Activated CD4-positive, alpha-beta memory T cell treated with anti-CD3 and anti-CD28 coated beads for 36 hours (primary cell): ENCODE results near the gene GNAI3. TPM values are rescaled to one million over a fixed set of nuclear protein-coding genes. Genes with fewer than 3 reads are reported as not detected.

Experiments
- CTCF ChIA-PET: fragments of 350-600 bp; sonication (Branson Sonifier 250); formaldehyde crosslinking; loops from one replicate; lab custom pipeline; 2021; ENCODE audit warnings: antibody characterized with exemption, inconsistent platforms; lab: Charles Lee
- POLR2A ChIA-PET: fragments of 350-600 bp; sonication (Branson Sonifier 250); formaldehyde crosslinking; loops from one replicate; lab custom pipeline; 2021; ENCODE audit warnings: antibody characterized with exemption; lab: Charles Lee
- DNase-seq: peaks from one replicate; pipeline ENCODE4 v3.0.0-alpha.2; 2020
- H3K27ac Mint-ChIP-seq: one replicate; pipeline ENCODE4 v1.8.0; 2021; ENCODE audit warnings: mixed read lengths
- H3K27me3 Mint-ChIP-seq: one replicate; pipeline ENCODE4 v1.8.0; 2021; ENCODE audit warnings: mixed read lengths
- H3K36me3 Mint-ChIP-seq: one replicate; pipeline ENCODE4 v1.8.0; 2021; ENCODE audit warnings: mixed read lengths
- H3K4me1 Mint-ChIP-seq: one replicate; pipeline ENCODE4 v1.8.0; 2021; ENCODE audit warnings: low read depth, mixed read lengths
- H3K4me3 Mint-ChIP-seq: one replicate; pipeline ENCODE4 v1.8.0; 2021; ENCODE audit warnings: mild to moderate bottlenecking, mixed read lengths
- H3K9me3 Mint-ChIP-seq: one replicate; pipeline ENCODE4 v1.8.0; 2021; ENCODE audit warnings: mixed read lengths
- intact Hi-C: fragments of 100-400 bp; cut with micrococcal nuclease; formaldehyde crosslinking; loops from one replicate; pipeline ENCODE4 v1.15.1; 2023
- total RNA-seq, 2 experiments: library from RNA; stranded (reverse); gene quantifications; one replicate each; pipeline ENCODE4 v1.2.3, GENCODE V29; 2021

GNAI3 gene
- total RNA-seq, 2 experiments from 2014 or later = 9.2 to 9.9 TPM

GRCh38 chr1:109603229-109603628, 54.8 kb downstream of the GNAI3 start:
- H3K9me3 Mint-ChIP-seq = no peaks in the 10 kb centered on the region
- POLR2A ChIA-PET = no interaction called here
- intact Hi-C loops = no loop called here
- no peak overlapping the region for H3K4me3 Mint-ChIP-seq
- H3K27ac Mint-ChIP-seq = no peak overlapping the region
- H3K27me3 Mint-ChIP-seq = no peaks in the 10 kb centered on the region
- no peak for DNase-seq
- H3K36me3 Mint-ChIP-seq = peaks cover 2% of the 10 kb centered on the region
- CTCF ChIA-PET = interaction anchor here (3.0 kb wide), 1 partner anchor 36 kb away, joined by 20 read pairs; no protein-coding TSS in a partner anchor
- peaks cover 19% of the 10 kb centered on the region for H3K4me1 Mint-ChIP-seq

- ChIA-PET CTCF (interaction anchor here (0.6 to 1.5 kb wide), 4 partner anchors 9 to 387 kb away, joined by 3 to 4 read pairs (median 3); no protein-coding TSS in a partner anchor), POLR2A (interaction anchor here (1.1 kb wide), 2 partner anchors 14 to 57 kb away, joined by 3 read pairs; partner anchors contain the start of genes AMPD2, GNAI3 and GNAT2)
- no peaks in the 10 kb centered on the region for H3K9me3 Mint-ChIP-seq
- no peaks in the 10 kb centered on the region for H3K36me3 Mint-ChIP-seq
- H3K4me3 Mint-ChIP-seq = no peak overlapping the region
- no peaks in the 10 kb centered on the region for H3K27me3 Mint-ChIP-seq
- H3K27ac Mint-ChIP-seq = no peak overlapping the region
- peaks cover 19% of the 10 kb centered on the region for H3K4me1 Mint-ChIP-seq
- intact Hi-C loops = no loop called here
- DNase-seq = no peak
Observed at GRCh38 chr1:109605381-109605780, 57.0 kb downstream of the GNAI3 start.

GRCh38 chr1:109609881-109610280, 61.5 kb downstream of the GNAI3 start:
- no peaks in the 10 kb centered on the region for H3K36me3 Mint-ChIP-seq
- intact Hi-C loops = no loop called here
- no peaks in the 10 kb centered on the region for H3K27me3 Mint-ChIP-seq
- no peak for DNase-seq
- H3K4me1 Mint-ChIP-seq = no peaks in the 10 kb centered on the region
- CTCF ChIA-PET = interaction anchor here (1.0 kb wide), 2 partner anchors 12 to 63 kb away, joined by 3 to 4 read pairs; no protein-coding TSS in a partner anchor
- no peak overlapping the region for H3K4me3 Mint-ChIP-seq
- POLR2A ChIA-PET = interaction anchor here (1.7 kb wide), 1 partner anchor 10 kb away, joined by 8 read pairs; no protein-coding TSS in a partner anchor
- no peak overlapping the region for H3K27ac Mint-ChIP-seq
- H3K9me3 Mint-ChIP-seq = no peaks in the 10 kb centered on the region

DNA sequence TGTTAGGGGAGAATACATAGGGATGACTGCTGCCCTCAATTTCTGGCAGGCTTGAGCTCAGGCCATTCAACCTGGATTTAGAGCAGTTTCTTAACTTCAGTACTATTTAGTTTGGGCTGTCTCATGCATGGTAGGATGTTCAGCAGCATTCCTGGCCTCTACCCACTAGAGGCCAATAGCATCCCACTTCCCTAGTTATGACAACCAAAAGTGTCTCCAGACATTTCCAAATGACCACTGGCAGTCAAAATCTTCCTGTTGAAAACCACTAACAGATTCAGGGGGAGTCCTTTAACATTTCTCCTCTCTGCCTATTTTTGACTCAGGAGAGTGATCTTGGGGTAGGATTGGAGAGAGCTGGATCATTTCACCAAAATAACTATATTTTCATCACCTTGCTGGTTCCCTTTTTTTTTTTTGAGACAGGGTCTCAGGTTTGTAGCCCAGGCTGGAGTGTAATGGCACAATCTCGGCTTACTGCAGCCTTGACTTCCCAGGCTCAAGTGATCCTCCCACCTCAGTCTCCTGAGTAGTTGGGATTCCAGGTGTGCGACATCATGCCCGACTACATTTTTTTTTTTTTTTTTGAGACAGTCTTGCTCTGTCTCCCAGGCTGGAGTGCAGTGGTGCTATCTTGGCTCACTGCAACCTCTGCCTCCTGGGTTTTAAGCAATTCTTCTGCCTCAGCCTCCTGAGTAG, 62.3 kb downstream of the GNAI3 start:
- DNase-seq = no peak
- POLR2A ChIA-PET = no interaction called here

GRCh38 chr1:109611308-109611990, 63.0 kb downstream of the GNAI3 start:
- Mint-ChIP-seq H3K9me3 (no peaks in the 10 kb centered on the region), H3K4me3 (no peak overlapping the region), H3K4me1 (peaks cover 9% of the 10 kb centered on the region), H3K27ac (no peak overlapping the region), H3K27me3 (no peaks in the 10 kb centered on the region), H3K36me3 (no peaks in the 10 kb centered on the region)
- DNase-seq = no peak
- intact Hi-C loops = no loop called here
- ChIA-PET CTCF (interaction anchor here (0.7 to 4.6 kb wide), 3 partner anchors 19 to 118 kb away, joined by 3 to 26 read pairs (median 14); partner anchors contain the start of gene CYB561D1), POLR2A (no interaction called here)

More for the DNA sequence above, 62.3 kb downstream of the GNAI3 start:
- H3K27me3 Mint-ChIP-seq = no peaks in the 10 kb centered on the region
- H3K9me3 Mint-ChIP-seq = no peaks in the 10 kb centered on the region
- no peaks in the 10 kb centered on the region for H3K36me3 Mint-ChIP-seq
- intact Hi-C loops = no loop called here
- H3K4me1 Mint-ChIP-seq = peaks cover 2% of the 10 kb centered on the region
- H3K4me3 Mint-ChIP-seq = no peak overlapping the region
- CTCF ChIA-PET = no interaction called here
- H3K27ac Mint-ChIP-seq = no peak overlapping the region

DNA sequence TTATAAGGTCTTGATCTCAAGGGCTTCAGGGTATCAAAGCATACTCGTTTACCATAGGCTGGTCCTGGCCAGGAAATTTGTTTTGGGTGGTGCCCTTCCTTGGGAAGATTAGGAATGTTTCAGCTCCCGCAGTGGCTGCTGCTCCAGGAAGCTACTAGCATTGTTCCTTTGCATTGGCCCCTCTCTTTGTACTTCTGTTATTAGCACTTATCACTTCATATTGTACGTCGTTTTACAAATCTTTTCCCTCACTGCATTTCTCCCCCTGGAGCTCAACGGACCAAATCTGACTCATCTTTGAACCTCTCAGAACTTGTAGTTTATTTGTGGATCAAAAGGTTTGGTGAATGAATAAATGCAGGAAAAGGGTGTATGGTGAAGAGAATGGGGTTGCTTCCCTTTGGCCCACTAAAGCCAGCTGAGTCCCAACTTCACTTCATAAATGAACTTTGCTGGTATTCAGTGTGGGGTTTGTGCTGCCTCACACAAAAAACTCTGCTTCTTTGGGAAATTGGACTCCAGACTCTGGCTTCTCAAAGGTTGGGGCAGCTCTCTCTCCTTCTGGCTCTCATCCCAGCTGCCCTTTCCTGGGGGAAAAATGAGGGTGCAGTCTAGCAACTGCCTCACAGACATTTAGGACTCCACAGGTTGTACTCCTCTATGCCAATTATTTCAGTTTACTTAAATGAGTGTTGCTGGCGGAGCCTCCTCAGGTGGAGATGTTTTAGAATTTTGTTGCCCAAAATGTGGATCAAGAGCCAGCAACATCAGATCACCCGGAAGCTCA, 65.1 kb downstream of the GNAI3 start:
- ChIA-PET POLR2A (interaction anchor here (1.3 to 1.4 kb wide), 2 partner anchors 12 to 65 kb away, joined by 3 to 4 read pairs; partner anchors contain the start of gene GNAI3), CTCF (interaction anchor here (0.9 to 4.6 kb wide), 7 partner anchors 8 to 163 kb away, joined by 3 to 26 read pairs (median 4); no protein-coding TSS in a partner anchor)
- Mint-ChIP-seq H3K27me3 (no peaks in the 10 kb centered on the region), H3K36me3 (no peaks in the 10 kb centered on the region), H3K27ac (no peak overlapping the region), H3K4me3 (no peak overlapping the region), H3K4me1 (peaks cover 25% of the 10 kb centered on the region), H3K9me3 (no peaks in the 10 kb centered on the region)
- intact Hi-C loops = no loop called here
- no peak for DNase-seq

GRCh38 chr1:109615879-109616278, 67.5 kb downstream of the GNAI3 start:
- POLR2A ChIA-PET = interaction anchor here (0.8 to 2.2 kb wide), 2 partner anchors 67 to 109 kb away, joined by 3 to 11 read pairs; partner anchors contain the start of gene GNAI3
- Mint-ChIP-seq H3K36me3 (no peaks in the 10 kb centered on the region), H3K4me1 (peaks cover 33% of the 10 kb centered on the region), H3K27me3 (no peaks in the 10 kb centered on the region), H3K27ac (peak overlapping the region; percentile 76), H3K4me3 (no peak overlapping the region), H3K9me3 (no peaks in the 10 kb centered on the region)
- CTCF ChIA-PET = interaction anchor here (1.5 to 6.1 kb wide), 5 partner anchors 14 to 84 kb away, joined by 4 to 34 read pairs (median 11); partner anchors contain the start of gene GNAI3
- intact Hi-C loops = loop anchor here (5.0 kb wide), 1 partner anchor 124 kb away; the partner anchor contains the start of gene CYB561D1
- DNase-seq = no peak

DNA sequence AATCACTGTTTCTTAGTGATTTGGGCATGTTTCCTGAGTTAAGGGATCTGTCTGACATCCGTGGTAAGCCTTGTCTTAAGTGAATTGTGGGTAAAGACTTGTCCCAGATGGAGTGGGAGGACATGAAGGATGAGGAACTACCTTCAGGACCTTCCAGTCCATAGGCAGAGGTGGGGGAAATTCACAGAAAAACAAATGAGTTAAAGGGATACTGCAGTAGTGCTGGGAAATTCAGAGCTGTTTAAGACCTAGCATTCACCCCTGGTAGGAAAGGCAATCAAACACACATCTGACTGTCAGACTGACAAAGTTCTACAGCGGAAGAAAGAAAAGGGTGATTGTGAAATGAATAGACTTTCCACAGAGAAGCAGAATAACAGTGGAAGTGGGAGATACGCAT, 68.0 kb downstream of the GNAI3 start:
- peaks cover 34% of the 10 kb centered on the region for H3K4me1 Mint-ChIP-seq
- no peak overlapping the region for H3K4me3 Mint-ChIP-seq

DNA sequence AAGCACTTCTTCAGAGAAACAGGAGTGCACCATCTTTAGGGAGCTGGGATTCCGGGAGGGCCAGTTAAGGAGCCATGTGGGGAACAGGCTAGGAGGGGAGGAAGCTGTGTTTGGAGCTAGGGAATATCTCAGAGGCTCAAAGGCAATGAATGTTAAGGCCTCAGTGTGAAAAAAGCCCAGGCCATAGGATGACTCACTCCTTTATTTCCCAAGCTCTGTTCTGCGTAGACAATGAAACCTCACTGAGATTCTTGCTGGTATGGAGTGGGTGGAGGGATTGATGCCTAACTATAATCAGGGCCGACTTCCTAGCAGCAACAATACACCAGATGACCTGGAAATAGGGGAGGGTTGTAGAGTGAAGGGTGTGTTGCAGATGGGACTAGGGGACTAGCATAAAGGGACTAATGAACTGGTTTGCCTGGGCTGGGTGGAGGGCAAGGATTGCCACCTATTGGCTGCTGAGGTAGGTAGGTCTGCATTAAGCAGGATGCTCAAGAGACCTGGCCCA, 68.9 kb downstream of the GNAI3 start:
- ChIA-PET POLR2A (interaction anchor here (1.1 to 2.2 kb wide), 3 partner anchors 69 to 134 kb away, joined by 3 to 11 read pairs (median 6); partner anchors contain the start of gene GNAI3), CTCF (interaction anchor here (0.7 to 6.1 kb wide), 8 partner anchors 12 to 367 kb away, joined by 3 to 34 read pairs (median 4); partner anchors contain the start of genes AHCYL1, CYB561D1 and GNAI3)
- intact Hi-C loops = loop anchor here (1.0 to 5.0 kb wide), 2 partner anchors 18 to 125 kb away; partner anchors contain the start of gene CYB561D1
- no peak overlapping the region for H3K4me3 Mint-ChIP-seq
- peak overlapping the region; percentile 76 for H3K27ac Mint-ChIP-seq
- H3K27me3 Mint-ChIP-seq = no peaks in the 10 kb centered on the region
- DNase-seq = peak; percentile 34
- no peaks in the 10 kb centered on the region for H3K9me3 Mint-ChIP-seq
- H3K36me3 Mint-ChIP-seq = peaks cover 1% of the 10 kb centered on the region
- peaks cover 43% of the 10 kb centered on the region for H3K4me1 Mint-ChIP-seq

More for the DNA sequence above, 68.0 kb downstream of the GNAI3 start:
- Mint-ChIP-seq H3K27ac (peak overlapping the region; percentile 76), H3K9me3 (no peaks in the 10 kb centered on the region), H3K36me3 (no peaks in the 10 kb centered on the region), H3K27me3 (no peaks in the 10 kb centered on the region)
- POLR2A ChIA-PET = interaction anchor here (0.8 to 2.2 kb wide), 3 partner anchors 68 to 110 kb away, joined by 3 to 11 read pairs (median 6); partner anchors contain the start of gene GNAI3
- intact Hi-C loops = loop anchor here (5.0 kb wide), 1 partner anchor 124 kb away; the partner anchor contains the start of gene CYB561D1
- no peak for DNase-seq
- CTCF ChIA-PET = interaction anchor here (0.9 to 6.1 kb wide), 8 partner anchors 13 to 368 kb away, joined by 3 to 34 read pairs (median 4); partner anchors contain the start of genes AHCYL1, CYB561D1 and GNAI3

GRCh38 chr1:109618661-109619575, 70.5 kb downstream of the GNAI3 start:
- peaks cover 1% of the 10 kb centered on the region for H3K36me3 Mint-ChIP-seq
- H3K9me3 Mint-ChIP-seq = no peaks in the 10 kb centered on the region
- CTCF ChIA-PET = interaction anchor here (0.8 to 6.1 kb wide), 7 partner anchors 12 to 365 kb away, joined by 3 to 34 read pairs (median 6); partner anchors contain the start of genes GNAI3 and PSMA5
- H3K27ac Mint-ChIP-seq = peak overlapping the region; percentile 96
- peaks cover 59% of the 10 kb centered on the region for H3K4me1 Mint-ChIP-seq
- H3K4me3 Mint-ChIP-seq = peak overlapping the region; percentile 98
- no peaks in the 10 kb centered on the region for H3K27me3 Mint-ChIP-seq
- intact Hi-C loops = loop anchor here (2.0 to 5.0 kb wide), 2 partner anchors 20 to 127 kb away; partner anchors contain the start of gene CYB561D1
- POLR2A ChIA-PET = interaction anchor here (0.8 to 2.8 kb wide), 6 partner anchors 14 to 366 kb away, joined by 3 to 35 read pairs (median 4); partner anchors contain the start of genes AHCYL1, GNAI3 and GSTM4
- DNase-seq = no peak
